ENCODE data around the gene PATL1. TPM values are rescaled to one million over a fixed set of nuclear protein-coding genes. Genes with fewer than 3 reads are reported as not detected.

Gene PATL1
- polyA plus RNA-seq, 1 of the 3 experiments (the other 2 are of a cell fraction) = 20.5 TPM

GRCh38 chr11:59679347-59679746 is 10.5 kb upstream of the PATL1 start (continued):
- TF ChIP-seq RCOR1 (IDR thresholded peaks at IDR 0.05; ENCODE audit: low read length) = no peak
- TF ChIP-seq FOSL2 (IDR thresholded peaks at IDR 0.05; ENCODE audit: borderline replicate concordance, low read depth) = no peak
- TF ChIP-seq EP300 (IDR thresholded peaks at IDR 0.05; ENCODE audit: borderline replicate concordance in 1 of 2, low read depth in 1 of 2, low read length in 1 of 2) = no peak

DNA sequence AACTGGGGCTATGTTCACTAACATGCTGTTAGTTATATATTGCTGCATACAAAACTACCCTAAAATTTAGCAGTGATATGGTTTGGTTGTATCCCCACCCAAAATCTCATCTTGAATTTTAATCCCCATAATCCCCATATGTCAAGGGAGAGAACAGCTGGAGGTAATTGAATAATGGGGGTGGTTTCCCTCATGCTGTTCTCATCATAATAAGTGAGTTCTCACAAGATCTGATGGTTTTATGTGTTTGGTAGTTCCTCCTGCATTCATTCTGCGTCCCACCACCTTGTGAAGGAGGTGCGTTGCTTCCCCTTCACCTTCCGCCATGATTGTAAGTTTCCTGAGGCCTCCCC is 10.0 kb upstream of the PATL1 start:
- Histone ChIP-seq H3K4me2 (no peak overlapping the region), H3K27me3 (ENCODE audit: insufficient read depth) (no peaks in the 10 kb centered on the region), H3K4me1 (ENCODE audit: control insufficient read depth in 1 of 2, insufficient read depth in 2 of 2, low read depth in 1 of 2, low read length in 1 of 2) (0 out of 4 replicates have a peak, but pooled peaks cover 0 to 4% of the 10 kb centered on the region in 2 experiments), H3K9me3 (no peaks in the 10 kb centered on the region), H3K36me3 (replicated peaks in 1 of 2; ENCODE audit: control insufficient read depth in 1 of 2, insufficient read depth in 2 of 2, low read length in 1 of 2) (no peaks in the 10 kb centered on the region), H3K9me2 (no peaks in the 10 kb centered on the region), H3K27ac (ENCODE audit: low read depth in 2 of 2, low read length in 1 of 2) (no peak overlapping the region), H4K20me1 (ENCODE audit: insufficient read depth) (no peaks in the 10 kb centered on the region), H3K9ac (no peak overlapping the region), H3K4me3 (ENCODE audit: low read depth in 2 of 2, low read length in 1 of 2) (no peak overlapping the region), H3F3A (replicated peaks; ENCODE audit: insufficient read depth) (no peaks in the 10 kb centered on the region), H3K79me2 (ENCODE audit: insufficient read depth) (no peaks in the 10 kb centered on the region), H2AFZ (ENCODE audit: low read depth) (no peak overlapping the region)
- ChIA-PET POLR2A (no interaction called here), CTCF (interaction anchor here (2.7 kb wide), 1 partner anchor 141 kb away, joined by 15 read pairs; no protein-coding TSS in a partner anchor)
- no peak for TF ChIP-seq CHD2 (IDR thresholded peaks at IDR 0.05; ENCODE audit: low read length, partially characterized antibody)
- TF ChIP-seq RAD21 (IDR thresholded peaks at IDR 0.05; ENCODE audit: low read length) = no peak
- TF ChIP-seq FOSL2 (IDR thresholded peaks at IDR 0.05; ENCODE audit: borderline replicate concordance, low read depth) = no peak
- TF ChIP-seq NFIC (IDR thresholded peaks at IDR 0.05; ENCODE audit: borderline replicate concordance) = no peak
- TF ChIP-seq JUND (IDR thresholded peaks at IDR 0.05) = no peak
- TF ChIP-seq PBX3 (IDR thresholded peaks at IDR 0.05) = no peak
- TF ChIP-seq, protein P1, sequence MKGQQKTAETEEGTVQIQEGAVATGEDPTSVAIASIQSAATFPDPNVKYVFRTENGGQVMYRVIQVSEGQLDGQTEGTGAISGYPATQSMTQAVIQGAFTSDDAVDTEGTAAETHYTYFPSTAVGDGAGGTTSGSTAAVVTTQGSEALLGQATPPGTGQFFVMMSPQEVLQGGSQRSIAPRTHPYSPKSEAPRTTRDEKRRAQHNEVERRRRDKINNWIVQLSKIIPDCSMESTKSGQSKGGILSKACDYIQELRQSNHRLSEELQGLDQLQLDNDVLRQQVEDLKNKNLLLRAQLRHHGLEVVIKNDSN (IDR thresholded peaks at IDR 0.05; ENCODE audit: borderline replicate concordance, low read depth) = no peak
- TF ChIP-seq SMC3 (IDR thresholded peaks at IDR 0.05; ENCODE audit: low read depth, low read length) = no peak
- no peak for TF ChIP-seq IRF3 (IDR thresholded peaks at IDR 0.05; ENCODE audit: low read depth, low read length)
- no peak for TF ChIP-seq TEAD4 (IDR thresholded peaks at IDR 0.05; ENCODE audit: borderline replicate concordance, insufficient read depth)
- no peak for TF ChIP-seq CTCF (IDR thresholded peaks at IDR 0.05)
- TF ChIP-seq RFX5 (IDR thresholded peaks at IDR 0.05; ENCODE audit: low read length) = no peak
- TF ChIP-seq RXRA (IDR thresholded peaks at IDR 0.05; ENCODE audit: borderline replicate concordance, low read depth) = no peak
- TF ChIP-seq RCOR1 (IDR thresholded peaks at IDR 0.05; ENCODE audit: low read length) = no peak
- no peak for TF ChIP-seq YY1 (IDR thresholded peaks at IDR 0.05; ENCODE audit: low read depth)
- TF ChIP-seq ELF1 (IDR thresholded peaks at IDR 0.05) = no peak
- TF ChIP-seq, protein P2, sequence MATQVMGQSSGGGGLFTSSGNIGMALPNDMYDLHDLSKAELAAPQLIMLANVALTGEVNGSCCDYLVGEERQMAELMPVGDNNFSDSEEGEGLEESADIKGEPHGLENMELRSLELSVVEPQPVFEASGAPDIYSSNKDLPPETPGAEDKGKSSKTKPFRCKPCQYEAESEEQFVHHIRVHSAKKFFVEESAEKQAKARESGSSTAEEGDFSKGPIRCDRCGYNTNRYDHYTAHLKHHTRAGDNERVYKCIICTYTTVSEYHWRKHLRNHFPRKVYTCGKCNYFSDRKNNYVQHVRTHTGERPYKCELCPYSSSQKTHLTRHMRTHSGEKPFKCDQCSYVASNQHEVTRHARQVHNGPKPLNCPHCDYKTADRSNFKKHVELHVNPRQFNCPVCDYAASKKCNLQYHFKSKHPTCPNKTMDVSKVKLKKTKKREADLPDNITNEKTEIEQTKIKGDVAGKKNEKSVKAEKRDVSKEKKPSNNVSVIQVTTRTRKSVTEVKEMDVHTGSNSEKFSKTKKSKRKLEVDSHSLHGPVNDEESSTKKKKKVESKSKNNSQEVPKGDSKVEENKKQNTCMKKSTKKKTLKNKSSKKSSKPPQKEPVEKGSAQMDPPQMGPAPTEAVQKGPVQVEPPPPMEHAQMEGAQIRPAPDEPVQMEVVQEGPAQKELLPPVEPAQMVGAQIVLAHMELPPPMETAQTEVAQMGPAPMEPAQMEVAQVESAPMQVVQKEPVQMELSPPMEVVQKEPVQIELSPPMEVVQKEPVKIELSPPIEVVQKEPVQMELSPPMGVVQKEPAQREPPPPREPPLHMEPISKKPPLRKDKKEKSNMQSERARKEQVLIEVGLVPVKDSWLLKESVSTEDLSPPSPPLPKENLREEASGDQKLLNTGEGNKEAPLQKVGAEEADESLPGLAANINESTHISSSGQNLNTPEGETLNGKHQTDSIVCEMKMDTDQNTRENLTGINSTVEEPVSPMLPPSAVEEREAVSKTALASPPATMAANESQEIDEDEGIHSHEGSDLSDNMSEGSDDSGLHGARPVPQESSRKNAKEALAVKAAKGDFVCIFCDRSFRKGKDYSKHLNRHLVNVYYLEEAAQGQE (IDR thresholded peaks at IDR 0.05; ENCODE audit: low read depth, low read length) = no peak
- TF ChIP-seq FOXJ3 (CRISPR knock-in tag; IDR thresholded peaks at IDR 0.05) = no peak
- TF ChIP-seq ZBTB33 (IDR thresholded peaks at IDR 0.05; ENCODE audit: borderline replicate concordance, low read depth) = no peak
- no peak for TF ChIP-seq GATA2 (CRISPR knock-in tag; IDR thresholded peaks at IDR 0.05)
- 68% methylated on average over 3 of the region's 3 CpGs for WGBS (ENCODE audit: low lambda C conversion rate)
- no peak for DNase-seq

Measured in SK-N-SH (cell line).